Measurements from ENCODE around the gene MON1B. TPM values are rescaled to one million over a fixed set of nuclear protein-coding genes. Genes with fewer than 3 reads are reported as not detected.
"Not testable (repeated sequence)": the region's sequence is repeated elsewhere in the genome, so short reads cannot be mapped to it uniquely, and the experiment has no call there.

The MON1B gene
- polyA plus RNA-seq (2012; ENCODE audit: missing spikeins) = 15.1 TPM

- DNase-seq (ENCODE audit: insufficient read length) = peak; percentile 89
- TF ChIP-seq TAF1 (IDR thresholded peaks at IDR 0.05; ENCODE audit: borderline replicate concordance, low read depth, low read length) (peak; percentile 63; the same call in 1 of the 2 replicates), POLR2AphosphoS5 (IDR thresholded peaks at IDR 0.05; ENCODE audit: low read depth, low read length) (peak; percentile 81), POLR2A (IDR thresholded peaks at IDR 0.05; ENCODE audit: low read depth, low read length) (peak; percentile 85)
- FAIRE-seq = peak; percentile 98
These were observed at the start of gene MON1B for GRCh38 chr16:77190478-77191258. Gene MON1B (plus strand): TSS chr16:77191190. CDS start chr16:77191486, 296 bp downstream.

GRCh38 chr16:77143364-77143763 is 47.6 kb upstream of the MON1B start:
- FAIRE-seq (no peak), DNase-seq (ENCODE audit: insufficient read length) (no peak)
- no peak for TF ChIP-seq TAF1 (IDR thresholded peaks at IDR 0.05; ENCODE audit: borderline replicate concordance, low read depth, low read length)
- no peak for TF ChIP-seq POLR2A (IDR thresholded peaks at IDR 0.05; ENCODE audit: low read depth, low read length)
- no peak for TF ChIP-seq POLR2AphosphoS5 (IDR thresholded peaks at IDR 0.05; ENCODE audit: low read depth, low read length)

- FAIRE-seq (no peak), DNase-seq (ENCODE audit: insufficient read length) (no peak)
- TF ChIP-seq POLR2A (IDR thresholded peaks at IDR 0.05; ENCODE audit: low read depth, low read length) (no peak), TAF1 (IDR thresholded peaks at IDR 0.05; ENCODE audit: borderline replicate concordance, low read depth, low read length) (no peak), POLR2AphosphoS5 (IDR thresholded peaks at IDR 0.05; ENCODE audit: low read depth, low read length) (no peak)
These were observed 42.9 kb upstream of the MON1B start for GRCh38 chr16:77148121-77148520.

- no peak for DNase-seq (ENCODE audit: insufficient read length)
- TF ChIP-seq POLR2A (IDR thresholded peaks at IDR 0.05; ENCODE audit: low read depth, low read length) (no peak), TAF1 (IDR thresholded peaks at IDR 0.05; ENCODE audit: borderline replicate concordance, low read depth, low read length) (no peak), POLR2AphosphoS5 (IDR thresholded peaks at IDR 0.05; ENCODE audit: low read depth, low read length) (no peak)
These were observed 33.5 kb upstream of the MON1B start for GRCh38 chr16:77157346-77158058.

GRCh38 chr16:77158293-77158692 is 32.7 kb upstream of the MON1B start:
- no peak for FAIRE-seq
- TF ChIP-seq TAF1 (IDR thresholded peaks at IDR 0.05; ENCODE audit: borderline replicate concordance, low read depth, low read length) = no peak
- DNase-seq (ENCODE audit: insufficient read length) = no peak

More at GRCh38 chr16:77157346-77158058, 33.5 kb upstream of the MON1B start:
- no peak for FAIRE-seq

GRCh38 chr16:77165006-77165405 is 26.0 kb upstream of the MON1B start:
- DNase-seq (ENCODE audit: insufficient read length) (no peak), FAIRE-seq (no peak)
- TF ChIP-seq POLR2A (IDR thresholded peaks at IDR 0.05; ENCODE audit: low read depth, low read length) (no peak), POLR2AphosphoS5 (IDR thresholded peaks at IDR 0.05; ENCODE audit: low read depth, low read length) (no peak), TAF1 (IDR thresholded peaks at IDR 0.05; ENCODE audit: borderline replicate concordance, low read depth, low read length) (no peak)

- FAIRE-seq; DNase-seq (ENCODE audit: insufficient read length): not testable (repeated sequence)
These were observed 25.3 kb upstream of the MON1B start for GRCh38 chr16:77165536-77166236.

- no peak for FAIRE-seq
- no peak for TF ChIP-seq POLR2AphosphoS5 (IDR thresholded peaks at IDR 0.05; ENCODE audit: low read depth, low read length)
- no peak for TF ChIP-seq POLR2A (IDR thresholded peaks at IDR 0.05; ENCODE audit: low read depth, low read length)
- TF ChIP-seq TAF1 (IDR thresholded peaks at IDR 0.05; ENCODE audit: borderline replicate concordance, low read depth, low read length) = no peak
These were observed 24.3 kb upstream of the MON1B start for GRCh38 chr16:77166726-77167125.

GRCh38 chr16:77168901-77169300 is 22.1 kb upstream of the MON1B start:
- TF ChIP-seq TAF1 (IDR thresholded peaks at IDR 0.05; ENCODE audit: borderline replicate concordance, low read depth, low read length) (no peak), POLR2A (IDR thresholded peaks at IDR 0.05; ENCODE audit: low read depth, low read length) (no peak), POLR2AphosphoS5 (IDR thresholded peaks at IDR 0.05; ENCODE audit: low read depth, low read length) (no peak)
- FAIRE-seq (no peak), DNase-seq (ENCODE audit: insufficient read length) (no peak)

More at GRCh38 chr16:77166726-77167125, 24.3 kb upstream of the MON1B start:
- DNase-seq (ENCODE audit: insufficient read length) = no peak

GRCh38 chr16:77169650-77170236 is 21.2 kb upstream of the MON1B start:
- TF ChIP-seq TAF1 (IDR thresholded peaks at IDR 0.05; ENCODE audit: borderline replicate concordance, low read depth, low read length) (no peak), POLR2AphosphoS5 (IDR thresholded peaks at IDR 0.05; ENCODE audit: low read depth, low read length) (no peak), POLR2A (IDR thresholded peaks at IDR 0.05; ENCODE audit: low read depth, low read length) (no peak)
- FAIRE-seq (no peak), DNase-seq (ENCODE audit: insufficient read length) (no peak)

GRCh38 chr16:77170805-77171204 is 20.2 kb upstream of the MON1B start:
- FAIRE-seq (no peak), DNase-seq (ENCODE audit: insufficient read length) (no peak)
- TF ChIP-seq POLR2A (IDR thresholded peaks at IDR 0.05; ENCODE audit: low read depth, low read length) = no peak
- no peak for TF ChIP-seq POLR2AphosphoS5 (IDR thresholded peaks at IDR 0.05; ENCODE audit: low read depth, low read length)
- no peak for TF ChIP-seq TAF1 (IDR thresholded peaks at IDR 0.05; ENCODE audit: borderline replicate concordance, low read depth, low read length)
